ENCODE measurements around the gene DHX29.
A peak's percentile ranks its signal among the peaks of the same experiment; 100 is the strongest.

The DHX29 gene

GRCh38 chr5:55307383-55308253, at the start of gene DHX29, which contains the start of gene MTREX:
Gene DHX29 (minus strand): TSS chr5:55307694. CDS start chr5:55307573, 121 bp downstream.
Gene MTREX (plus strand): TSS chr5:55307989. CDS start chr5:55308014, 25 bp downstream.
- TF ChIP-seq CTCF (IDR thresholded peaks at IDR 0.05; ENCODE audit: low read depth, low read length), result no peak
- H3K4me3 ChIP-seq (replicated peaks in 1 of 2; ENCODE audit: low read depth in 2 of 2, low read length in 2 of 2), result peak within 1 kb of the TSS; percentile 79 to 86
- peak; percentile 93 for DNase-seq (ENCODE audit: low read depth in 2 of 2)

GRCh38 chr5:55356896-55357295, 49.4 kb upstream of the DHX29 start:
- DNase-seq (ENCODE audit: low read depth in 2 of 2), result no peak
- no peak for TF ChIP-seq CTCF (IDR thresholded peaks at IDR 0.05; ENCODE audit: low read depth, low read length)
- no peak overlapping the region for H3K4me3 ChIP-seq (replicated peaks in 1 of 2; ENCODE audit: low read depth in 2 of 2, low read length in 2 of 2)

- no peak overlapping the region for H3K4me3 ChIP-seq (replicated peaks in 1 of 2; ENCODE audit: low read depth in 2 of 2, low read length in 2 of 2)
- TF ChIP-seq CTCF (IDR thresholded peaks at IDR 0.05; ENCODE audit: low read depth, low read length), result no peak
- DNase-seq (ENCODE audit: low read depth in 2 of 2), result no peak
These were observed 43.3 kb upstream of the DHX29 start for GRCh38 chr5:55350754-55351153.

- TF ChIP-seq CTCF (IDR thresholded peaks at IDR 0.05; ENCODE audit: low read depth, low read length), result no peak
- peak in 1 of 2 donors; percentile 50 for DNase-seq (ENCODE audit: low read depth in 2 of 2)
These were observed 40.3 kb upstream of the DHX29 start for GRCh38 chr5:55347786-55348185.

GRCh38 chr5:55345327-55345726, 37.8 kb upstream of the DHX29 start:
- no peak for DNase-seq (ENCODE audit: low read depth in 2 of 2)

More at GRCh38 chr5:55347786-55348185, 40.3 kb upstream of the DHX29 start:
- no peak overlapping the region for H3K4me3 ChIP-seq (replicated peaks in 1 of 2; ENCODE audit: low read depth in 2 of 2, low read length in 2 of 2)

GRCh38 chr5:55344392-55344992, 37.0 kb upstream of the DHX29 start:
- peak; percentile 92 for TF ChIP-seq CTCF (IDR thresholded peaks at IDR 0.05; ENCODE audit: low read depth, low read length)
- DNase-seq (ENCODE audit: low read depth in 2 of 2), result peak; percentile 81 to 83
- no peak overlapping the region for H3K4me3 ChIP-seq (replicated peaks in 1 of 2; ENCODE audit: low read depth in 2 of 2, low read length in 2 of 2)

More at GRCh38 chr5:55345327-55345726, 37.8 kb upstream of the DHX29 start:
- TF ChIP-seq CTCF (IDR thresholded peaks at IDR 0.05; ENCODE audit: low read depth, low read length), result no peak
- H3K4me3 ChIP-seq (replicated peaks in 1 of 2; ENCODE audit: low read depth in 2 of 2, low read length in 2 of 2), result no peak overlapping the region

Measured in cardiac fibroblast (primary cell).